SIG-M5 treated with dmso at 0.1 percent for 504 hours (cell line): ENCODE data around the gene FGD2.

Experiments used
- DNase-seq: peaks from one replicate; lab custom pipeline; 2025; ENCODE audit not compliant: unreplicated experiment; lab: John Stamatoyannopoulos, UW

FGD2 gene

GRCh38 chr6:36970892-36971842 lies 34.3 kb upstream of the FGD2 start:
- DNase-seq: no peak

- no peak for DNase-seq
Observed at GRCh38 chr6:36971921-36972673, 33.4 kb upstream of the FGD2 start.

- no peak for DNase-seq
Observed at GRCh38 chr6:36973190-36973589, 32.3 kb upstream of the FGD2 start.

DNA sequence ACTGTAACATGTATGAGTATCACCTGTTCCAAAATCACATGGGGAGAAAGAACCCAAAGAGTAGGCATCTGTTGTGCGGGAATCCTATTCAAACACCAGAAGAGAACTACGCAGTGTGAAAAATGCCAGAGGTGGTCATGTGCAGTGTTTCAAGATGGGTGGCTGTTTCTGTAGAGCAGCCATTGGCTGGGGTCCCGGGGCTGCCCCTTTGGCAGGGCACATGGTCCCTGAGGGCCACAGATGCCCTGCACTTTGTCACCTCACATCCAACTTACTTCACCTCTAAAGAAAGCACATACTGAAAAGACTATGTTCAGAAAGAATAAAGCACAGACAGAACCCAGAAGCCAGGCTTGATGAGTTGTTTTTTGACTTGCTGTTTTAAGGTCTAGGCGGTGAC lies 31.8 kb upstream of the FGD2 start:
- no peak for DNase-seq

- DNase-seq: no peak
Observed at GRCh38 chr6:36975231-36976006, 30.0 kb upstream of the FGD2 start.

GRCh38 chr6:36976007-36976264 lies 29.5 kb upstream of the FGD2 start:
- no peak for DNase-seq

DNA sequence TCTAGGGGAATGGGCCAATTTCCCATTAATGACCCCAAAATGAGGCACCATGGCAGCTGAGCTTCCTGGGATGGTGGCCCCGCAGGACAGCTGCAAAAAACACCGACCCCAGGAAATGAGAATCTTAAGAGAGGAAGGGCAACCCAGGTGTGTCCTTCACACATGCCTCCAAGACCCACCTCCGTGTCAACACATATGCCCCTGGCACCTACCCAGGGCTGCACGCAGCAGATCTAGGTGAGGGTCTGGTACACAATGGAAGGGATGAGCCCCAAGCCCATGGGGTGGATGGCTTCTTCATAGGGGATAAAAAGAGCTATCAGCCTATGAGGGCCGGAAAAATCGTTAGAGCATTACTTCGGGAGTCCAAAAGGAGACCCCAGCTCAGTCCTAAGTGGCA lies 28.9 kb upstream of the FGD2 start:
- DNase-seq: no peak

DNA sequence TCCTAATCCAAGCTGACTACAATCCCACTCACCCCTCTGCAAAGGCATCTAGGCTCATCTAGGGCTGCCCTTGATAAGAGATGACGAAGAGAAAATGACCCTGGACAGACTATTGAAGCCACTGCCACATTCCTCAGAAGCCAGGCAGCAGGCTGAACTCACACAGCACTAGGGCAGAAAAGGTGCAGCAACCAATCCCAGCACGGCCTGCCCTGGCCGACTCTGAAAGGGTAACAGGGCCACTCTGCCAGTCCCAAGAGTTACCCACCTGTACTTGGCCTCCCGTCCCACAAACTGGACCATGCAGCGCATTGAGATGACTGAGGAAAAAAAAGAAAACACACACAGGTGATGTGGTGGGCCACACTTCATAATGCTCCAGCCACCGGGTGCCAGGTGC lies 28.5 kb upstream of the FGD2 start:
- DNase-seq: no peak

- DNase-seq: no peak
Observed at GRCh38 chr6:36977470-36977941, 27.9 kb upstream of the FGD2 start.

- no peak for DNase-seq
Observed at GRCh38 chr6:36978421-36979346, 26.8 kb upstream of the FGD2 start.

- no peak for DNase-seq
Observed at GRCh38 chr6:36979347-36979742, 26.1 kb upstream of the FGD2 start.

- DNase-seq: no peak
Observed at GRCh38 chr6:36980129-36980528, 25.3 kb upstream of the FGD2 start.

DNA sequence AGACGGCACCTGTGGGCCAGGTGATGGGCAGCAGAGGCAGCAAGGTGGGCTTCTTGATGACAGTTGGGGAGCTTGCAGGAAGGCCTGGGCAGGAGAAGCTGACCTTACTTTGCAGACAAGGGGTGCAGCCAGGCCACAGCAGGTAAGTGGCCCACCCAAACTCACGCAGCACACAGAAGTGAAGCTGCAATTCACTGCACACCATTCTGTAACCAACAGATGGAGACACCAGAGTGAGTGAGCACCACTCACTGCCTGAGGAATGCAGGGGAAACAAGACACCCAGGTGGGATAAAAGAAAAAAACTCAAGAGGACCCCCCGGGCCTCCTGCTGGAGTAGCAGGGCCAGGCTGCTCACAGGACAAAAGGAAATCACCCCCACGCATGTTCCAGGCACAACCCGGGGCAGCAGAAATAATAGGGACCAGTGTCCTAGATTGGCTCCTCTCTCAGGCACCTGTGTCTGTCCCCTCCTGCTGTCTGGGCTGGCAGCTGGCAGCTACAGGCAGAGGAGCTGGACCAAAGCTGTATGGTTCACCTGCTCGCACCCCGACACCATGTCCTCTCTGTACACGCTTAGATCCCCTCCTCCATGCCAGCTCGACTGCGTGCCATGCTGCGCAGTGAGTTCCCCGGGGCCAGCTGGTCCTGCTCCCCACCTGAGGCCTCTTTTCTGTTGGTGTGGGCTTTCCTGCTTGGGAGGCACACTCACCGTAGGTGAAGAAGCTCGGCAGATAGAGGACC lies 24.4 kb upstream of the FGD2 start:
- DNase-seq: no peak

DNA sequence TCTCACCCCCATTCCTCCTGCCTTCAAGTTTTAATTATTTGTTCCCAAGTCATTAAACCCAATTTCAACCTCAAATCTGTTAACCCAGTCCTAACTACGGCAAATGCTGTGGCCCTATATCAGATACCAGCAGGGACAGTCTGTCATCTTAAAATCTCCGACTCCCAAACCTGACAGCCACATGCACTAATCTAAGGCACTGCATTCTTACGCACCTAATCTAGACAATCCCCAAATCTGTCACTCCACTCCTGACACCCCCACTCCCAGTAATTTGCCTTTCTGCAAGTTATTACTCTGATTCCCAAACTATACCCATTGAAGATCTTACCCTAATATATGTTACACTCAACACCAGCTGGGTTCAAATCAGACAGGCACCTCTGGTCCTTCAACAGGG lies 21.9 kb upstream of the FGD2 start:
- no peak for DNase-seq

DNA sequence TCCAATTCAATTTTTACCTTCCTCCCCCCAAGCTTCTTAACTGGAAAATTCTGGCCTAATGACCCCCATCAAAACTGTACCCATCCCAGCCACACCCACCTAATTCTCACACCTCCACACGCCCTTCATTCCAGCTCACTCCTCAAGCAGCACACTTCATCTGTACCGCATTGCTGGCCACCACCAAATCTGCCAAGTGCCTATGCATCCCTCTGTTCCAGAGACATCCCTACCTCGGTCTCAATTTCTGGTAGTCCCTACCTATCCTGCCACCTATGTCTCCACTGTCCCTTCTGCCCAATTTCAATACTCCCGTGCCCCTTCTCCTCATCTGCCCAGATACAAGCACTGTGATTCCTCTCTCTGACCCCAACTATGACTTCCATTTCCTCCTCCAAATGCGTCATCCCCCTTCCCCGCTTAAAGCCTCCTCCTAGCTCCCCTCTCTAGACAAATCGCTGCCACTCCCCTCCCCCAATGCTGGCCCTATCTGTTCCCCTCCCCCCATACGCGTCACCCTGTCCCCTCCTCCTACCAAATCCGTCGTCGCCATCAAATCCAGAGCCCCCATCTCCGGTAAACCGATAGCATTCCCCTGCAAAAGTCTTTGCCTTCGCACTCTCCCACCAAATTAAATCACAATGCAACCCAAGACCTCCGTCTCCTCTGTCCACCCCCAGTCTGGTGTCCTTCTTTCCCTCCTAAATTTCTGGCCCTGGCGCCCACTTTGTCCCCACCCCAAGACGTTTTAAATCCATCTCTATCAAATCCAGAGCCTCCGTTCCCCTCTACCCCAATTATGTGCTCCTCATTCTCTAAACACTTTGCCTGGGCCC lies 20.7 kb upstream of the FGD2 start:
- peak; percentile 47 for DNase-seq

GRCh38 chr6:36985417-36985807 lies 20.0 kb upstream of the FGD2 start:
- no peak for DNase-seq

- DNase-seq: peak; percentile 80
Observed at GRCh38 chr6:36985808-36986703, 19.4 kb upstream of the FGD2 start, which contains the start of gene MTCH1. Gene MTCH1, minus strand, starts transcription at chr6:36986196. Its CDS starts 23 bp downstream, at chr6:36986173.

DNA sequence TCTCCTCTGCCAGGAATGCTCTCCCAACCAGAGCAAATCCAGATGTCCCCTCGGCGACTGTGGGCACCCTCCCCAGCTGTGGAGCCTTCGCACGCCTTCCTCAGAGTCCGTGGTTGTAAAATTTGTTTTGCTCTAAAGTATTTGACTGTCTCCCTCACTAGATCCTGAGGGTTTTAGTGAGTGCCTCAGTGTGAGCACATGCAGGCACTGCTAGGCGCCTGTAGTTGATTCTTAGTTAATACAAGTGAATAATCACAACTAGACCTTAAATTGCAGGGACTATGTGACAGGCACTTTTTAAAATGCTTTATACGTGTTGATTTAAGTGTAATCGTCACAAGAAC lies 18.8 kb upstream of the FGD2 start:
- DNase-seq: no peak
